Esophagus squamous epithelium (tissue), 4 donors: ENCODE results near the gene WDPCP.

ENCODE experiments used
- POLR2A ChIP-seq, 4 donors: fragments of 450-650 bp; IDR thresholded peaks; one replicate each; pipeline ENCODE4 v1.6.1; 2017; ENCODE audit warnings: antibody characterized with exemption in 4 of 4, mild to moderate bottlenecking in 4 of 4, moderate library complexity in 3 of 4
- TF ChIP-seq, protein P1 (sequence below), 6 experiments: fragments of 450-650 bp in 4 of 6; fragments of 200-600 bp in 2 of 6; sonication (generic) in 2 of 6; IDR thresholded peaks; one replicate each; pipeline ENCODE4 v1.5.1; 2016 to 2019; ENCODE audit warnings: antibody characterized with exemption in 6 of 6, mild to moderate bottlenecking in 4 of 6, moderate library complexity in 4 of 6

DNA sequence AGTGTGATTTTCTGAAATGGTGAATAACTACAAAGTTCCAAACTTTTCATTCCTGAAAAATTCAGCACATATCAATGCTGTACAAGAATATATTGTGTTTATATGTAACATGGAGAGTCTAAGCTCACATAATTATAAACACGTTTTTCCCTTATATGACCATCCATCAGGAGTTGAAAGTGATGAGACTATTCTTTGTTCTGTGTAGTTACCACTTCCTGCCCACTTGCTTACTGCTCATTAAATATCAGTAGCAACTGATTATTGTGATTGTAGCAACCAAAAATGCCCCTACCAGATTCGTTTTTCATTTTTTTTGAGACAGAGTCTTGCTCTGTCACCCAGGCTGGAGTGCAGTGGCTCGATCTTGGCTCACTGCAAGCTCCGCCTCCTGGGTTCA lies 506.9 kb downstream of the WDPCP start:
- TF ChIP-seq, protein P1, sequence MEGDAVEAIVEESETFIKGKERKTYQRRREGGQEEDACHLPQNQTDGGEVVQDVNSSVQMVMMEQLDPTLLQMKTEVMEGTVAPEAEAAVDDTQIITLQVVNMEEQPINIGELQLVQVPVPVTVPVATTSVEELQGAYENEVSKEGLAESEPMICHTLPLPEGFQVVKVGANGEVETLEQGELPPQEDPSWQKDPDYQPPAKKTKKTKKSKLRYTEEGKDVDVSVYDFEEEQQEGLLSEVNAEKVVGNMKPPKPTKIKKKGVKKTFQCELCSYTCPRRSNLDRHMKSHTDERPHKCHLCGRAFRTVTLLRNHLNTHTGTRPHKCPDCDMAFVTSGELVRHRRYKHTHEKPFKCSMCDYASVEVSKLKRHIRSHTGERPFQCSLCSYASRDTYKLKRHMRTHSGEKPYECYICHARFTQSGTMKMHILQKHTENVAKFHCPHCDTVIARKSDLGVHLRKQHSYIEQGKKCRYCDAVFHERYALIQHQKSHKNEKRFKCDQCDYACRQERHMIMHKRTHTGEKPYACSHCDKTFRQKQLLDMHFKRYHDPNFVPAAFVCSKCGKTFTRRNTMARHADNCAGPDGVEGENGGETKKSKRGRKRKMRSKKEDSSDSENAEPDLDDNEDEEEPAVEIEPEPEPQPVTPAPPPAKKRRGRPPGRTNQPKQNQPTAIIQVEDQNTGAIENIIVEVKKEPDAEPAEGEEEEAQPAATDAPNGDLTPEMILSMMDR (IDR thresholded peaks at IDR 0.05): no peak
- no peak for TF ChIP-seq POLR2A (IDR thresholded peaks at IDR 0.05)
